OCI-LY1 (cell line): ENCODE measurements around the gene SLC6A18.

Experiments
- CTCF ChIP-seq: fragments of 200-600 bp; sonication (generic), shearing (Covaris generic); IDR thresholded peaks from 2 replicates; pipeline ENCODE4 v1.5.1; 2017; ENCODE audit warnings: mild to moderate bottlenecking, antibody characterized with exemption, low read length, moderate library complexity, mixed read lengths
- EZH2 ChIP-seq: fragments of 200-600 bp; sonication (generic), shearing (Covaris generic); IDR thresholded peaks from 2 replicates; pipeline ENCODE4 v1.8.0; 2017; ENCODE audit warnings: borderline replicate concordance, mixed run types, mild to moderate bottlenecking, antibody characterized with exemption, low read length, moderate library complexity, mixed read lengths

- no peak for TF ChIP-seq EZH2
- TF ChIP-seq CTCF: no peak
Measured at GRCh38 chr5:1278656-1279442, 53.7 kb downstream of the SLC6A18 start.
